IPS-15b (cell line): ENCODE data around the gene CCDC188.

Experiments used
- H3K27me3 ChIP-seq: one replicate; pipeline ENCODE4 v1.6.1; 2013; ENCODE audit warnings: low read length; ENCODE audit not compliant: control insufficient read depth, insufficient read depth
- H3K36me3 ChIP-seq: one replicate; pipeline ENCODE4 v1.6.1; 2013; ENCODE audit warnings: low read length; ENCODE audit not compliant: control insufficient read depth, insufficient read depth
- H3K4me1 ChIP-seq: one replicate; pipeline ENCODE4 v1.6.1; 2013; ENCODE audit warnings: mild to moderate bottlenecking, low read length; ENCODE audit not compliant: control insufficient read depth, insufficient read depth
- H3K4me3 ChIP-seq: one replicate; pipeline ENCODE4 v1.5.1; 2013; ENCODE audit warnings: low read depth, low read length
- H3K9ac ChIP-seq: one replicate; pipeline ENCODE4 v1.6.1; 2013; ENCODE audit warnings: low read depth, mild to moderate bottlenecking, low read length
- H3K9me3 ChIP-seq: one replicate; pipeline ENCODE4 v1.6.1; 2013; ENCODE audit warnings: mild to moderate bottlenecking, low read length; ENCODE audit not compliant: control insufficient read depth, insufficient read depth

CCDC188 gene

DNA sequence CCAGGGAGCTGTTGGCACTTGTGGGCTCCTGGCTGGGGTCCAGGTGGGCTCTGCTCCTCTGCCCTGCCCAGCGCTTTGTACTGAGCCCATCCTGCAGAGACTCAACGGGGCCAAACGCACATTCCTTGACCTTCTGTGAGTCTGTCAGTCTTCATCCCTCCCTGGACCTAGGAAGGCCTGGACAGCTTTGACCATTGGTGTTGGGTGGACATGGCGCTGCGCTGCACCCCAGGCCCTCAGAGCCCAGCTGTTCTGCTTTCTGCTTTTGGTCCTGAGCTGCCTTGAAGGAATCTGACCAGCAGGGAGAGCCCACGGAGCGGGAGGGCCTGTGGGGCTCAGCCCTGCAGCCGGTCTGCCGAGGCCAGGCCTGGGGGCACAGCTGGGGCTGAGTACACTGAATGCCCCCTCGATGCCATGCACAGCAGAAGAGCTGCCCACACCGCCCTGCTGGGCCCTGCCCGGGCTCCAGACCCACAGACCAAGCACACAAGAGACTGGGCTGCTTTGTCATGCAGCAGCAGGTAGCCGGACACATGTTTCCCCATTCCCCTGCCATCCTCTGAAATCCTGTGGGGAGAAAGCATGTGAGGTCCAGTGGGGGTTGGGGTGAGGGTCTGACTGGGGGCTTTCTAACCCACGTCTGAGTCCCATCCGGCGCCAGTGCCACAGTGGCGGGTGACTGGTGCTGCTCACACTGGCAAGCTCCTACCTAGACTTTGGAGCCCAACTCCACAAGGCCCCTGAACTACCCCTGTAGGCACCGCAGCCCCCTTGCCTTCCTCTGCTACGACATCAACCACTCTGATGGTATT is 24.1 kb upstream of the CCDC188 start:
- H3K27me3 ChIP-seq: no peaks in the 10 kb centered on the region
- H3K9ac ChIP-seq: no peak overlapping the region
- H3K9me3 ChIP-seq: no peaks in the 10 kb centered on the region

DNA sequence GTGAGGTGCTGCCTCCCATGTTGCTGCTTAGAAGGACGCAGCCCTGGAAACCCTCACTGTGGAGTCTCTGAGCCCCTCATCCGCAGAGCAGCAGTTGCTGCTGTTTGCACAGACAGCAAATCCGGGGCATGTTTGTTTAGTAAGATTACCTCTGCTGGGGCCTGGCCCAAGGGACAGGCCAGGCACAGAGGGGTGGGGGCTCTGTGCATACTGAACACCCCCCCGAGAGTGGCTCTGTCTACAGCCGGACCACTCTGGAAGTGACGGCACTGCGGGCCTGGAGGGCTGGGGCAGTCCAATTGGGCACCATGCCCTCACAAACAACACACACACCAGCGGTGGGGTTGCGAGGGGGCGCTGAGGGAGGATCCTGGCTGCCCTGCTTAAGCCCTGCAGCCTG is 22.9 kb upstream of the CCDC188 start:
- Histone ChIP-seq H3K27me3 (no peaks in the 10 kb centered on the region), H3K36me3 (no peaks in the 10 kb centered on the region), H3K4me3 (no peak overlapping the region), H3K9ac (no peak overlapping the region), H3K4me1 (no peaks in the 10 kb centered on the region), H3K9me3 (no peaks in the 10 kb centered on the region)

More for the DNA sequence above, 24.1 kb upstream of the CCDC188 start:
- no peaks in the 10 kb centered on the region for H3K36me3 ChIP-seq
- no peaks in the 10 kb centered on the region for H3K4me1 ChIP-seq
- H3K4me3 ChIP-seq: no peak overlapping the region

DNA sequence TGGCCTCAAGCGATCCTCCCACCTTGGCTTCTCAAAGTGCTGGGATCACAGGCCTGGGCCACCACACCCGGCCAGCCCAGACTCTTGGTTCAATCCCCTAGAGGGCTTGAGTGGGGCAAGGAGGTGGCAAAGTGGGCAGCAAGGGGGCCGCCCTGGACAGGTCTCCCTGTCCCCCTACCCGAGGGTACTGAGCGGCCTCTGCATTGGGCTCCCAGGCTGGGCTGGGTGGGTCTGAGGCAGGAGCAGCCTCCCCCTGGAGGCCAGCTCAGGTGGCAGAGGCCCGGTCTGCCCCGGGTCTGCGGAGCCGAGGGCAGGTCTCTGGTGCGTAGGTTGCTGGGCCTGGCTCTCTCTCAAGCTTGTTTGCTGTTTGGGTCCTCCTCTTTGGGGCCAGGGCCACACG is 22.4 kb upstream of the CCDC188 start:
- no peaks in the 10 kb centered on the region for H3K36me3 ChIP-seq
- no peaks in the 10 kb centered on the region for H3K9me3 ChIP-seq
- no peaks in the 10 kb centered on the region for H3K4me1 ChIP-seq
- no peak overlapping the region for H3K4me3 ChIP-seq
- no peak overlapping the region for H3K9ac ChIP-seq
- H3K27me3 ChIP-seq: no peaks in the 10 kb centered on the region

- no peak overlapping the region for H3K4me3 ChIP-seq
- no peaks in the 10 kb centered on the region for H3K36me3 ChIP-seq
- no peak overlapping the region for H3K9ac ChIP-seq
- no peaks in the 10 kb centered on the region for H3K9me3 ChIP-seq
- no peaks in the 10 kb centered on the region for H3K27me3 ChIP-seq
- no peaks in the 10 kb centered on the region for H3K4me1 ChIP-seq
These were observed 21.3 kb upstream of the CCDC188 start for GRCh38 chr22:20172141-20172613.

- Histone ChIP-seq H3K9ac (no peak overlapping the region), H3K4me1 (no peaks in the 10 kb centered on the region), H3K4me3 (no peak overlapping the region), H3K27me3 (no peaks in the 10 kb centered on the region), H3K9me3 (no peaks in the 10 kb centered on the region), H3K36me3 (no peaks in the 10 kb centered on the region)
These were observed 20.7 kb upstream of the CCDC188 start for GRCh38 chr22:20171288-20172140.

GRCh38 chr22:20170170-20170569 is 19.3 kb upstream of the CCDC188 start:
- no peak overlapping the region for H3K4me3 ChIP-seq
- H3K9me3 ChIP-seq: no peaks in the 10 kb centered on the region
- H3K4me1 ChIP-seq: no peaks in the 10 kb centered on the region
- H3K27me3 ChIP-seq: no peaks in the 10 kb centered on the region
- H3K9ac ChIP-seq: no peak overlapping the region
- no peaks in the 10 kb centered on the region for H3K36me3 ChIP-seq

DNA sequence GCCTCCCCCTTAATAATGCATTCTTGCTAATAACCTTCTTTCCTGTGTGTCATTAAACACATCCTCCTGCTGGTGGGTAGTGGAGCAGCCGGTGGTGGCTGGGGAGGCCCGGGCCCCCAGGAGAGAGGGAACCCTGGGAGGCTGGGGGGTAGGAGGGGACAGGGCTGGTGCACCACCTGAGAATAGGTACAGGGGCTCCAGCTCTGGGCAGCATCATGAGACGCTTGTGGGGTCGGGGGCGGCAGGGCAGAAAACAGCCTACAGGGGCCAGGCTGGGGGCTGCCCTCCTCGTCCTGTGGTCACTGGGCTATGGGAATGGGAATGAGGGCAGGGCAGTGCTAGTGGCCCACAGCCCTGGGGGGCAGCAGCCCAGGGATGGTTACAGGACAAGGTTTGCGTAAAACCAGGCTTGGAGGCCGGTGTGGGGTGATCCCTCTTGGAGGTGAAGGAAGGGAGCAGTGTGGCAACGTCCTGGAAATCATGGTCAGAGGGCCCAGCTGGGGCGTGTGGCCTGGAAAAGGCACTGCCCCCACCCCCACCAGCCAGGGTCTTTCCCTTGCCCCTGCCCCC is 18.5 kb upstream of the CCDC188 start:
- H3K9me3 ChIP-seq: no peaks in the 10 kb centered on the region
- no peak overlapping the region for H3K9ac ChIP-seq
- no peaks in the 10 kb centered on the region for H3K27me3 ChIP-seq
- no peak overlapping the region for H3K4me3 ChIP-seq
- H3K4me1 ChIP-seq: no peaks in the 10 kb centered on the region
- H3K36me3 ChIP-seq: no peaks in the 10 kb centered on the region

GRCh38 chr22:20167643-20168322 is 16.9 kb upstream of the CCDC188 start:
- Histone ChIP-seq H3K9me3 (no peaks in the 10 kb centered on the region), H3K9ac (no peak overlapping the region), H3K36me3 (no peaks in the 10 kb centered on the region), H3K27me3 (no peaks in the 10 kb centered on the region), H3K4me3 (no peak overlapping the region), H3K4me1 (no peaks in the 10 kb centered on the region)

DNA sequence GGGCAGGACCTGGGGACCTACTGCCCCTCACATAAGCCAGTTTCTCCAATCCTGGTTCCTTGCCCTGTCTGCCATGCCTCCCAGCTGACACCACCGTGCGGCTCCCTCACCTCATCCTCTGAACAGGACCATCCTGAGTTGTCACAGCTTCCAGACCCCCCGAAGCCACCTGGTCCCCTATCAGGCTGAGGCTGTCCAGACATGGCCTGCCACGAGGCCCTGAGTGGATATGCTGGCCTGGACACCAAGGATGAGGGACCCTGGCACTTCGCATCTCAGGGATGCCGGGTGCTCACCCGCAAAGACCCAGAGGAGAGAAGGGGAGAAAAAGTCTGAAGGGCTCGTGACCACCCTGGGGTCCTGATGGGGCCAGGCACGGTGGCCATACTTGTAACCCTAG is 15.8 kb upstream of the CCDC188 start:
- no peaks in the 10 kb centered on the region for H3K27me3 ChIP-seq
- H3K9me3 ChIP-seq: no peaks in the 10 kb centered on the region
- H3K9ac ChIP-seq: no peak overlapping the region
- no peaks in the 10 kb centered on the region for H3K4me1 ChIP-seq
- no peak overlapping the region for H3K4me3 ChIP-seq
- no peaks in the 10 kb centered on the region for H3K36me3 ChIP-seq

DNA sequence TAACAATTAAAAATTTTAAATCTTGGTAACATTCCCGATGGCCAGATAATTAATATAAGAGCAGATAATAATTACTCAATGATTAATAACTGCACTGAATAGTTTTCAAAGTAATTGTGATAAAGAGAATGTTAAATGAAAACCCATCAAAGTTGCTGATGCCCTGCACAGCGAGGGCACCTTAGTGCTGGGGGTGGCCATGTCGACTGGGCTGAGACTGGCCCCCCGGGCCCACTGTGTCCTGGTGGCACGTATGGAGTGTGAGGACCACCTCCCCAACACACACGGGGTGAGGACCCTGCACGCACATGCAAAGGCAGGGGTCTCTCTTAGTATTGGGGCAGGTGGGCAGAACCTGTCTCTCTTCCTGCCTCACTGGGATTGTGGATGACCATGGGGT is 15.1 kb upstream of the CCDC188 start:
- Histone ChIP-seq H3K4me3 (no peak overlapping the region), H3K27me3 (no peaks in the 10 kb centered on the region), H3K9me3 (no peaks in the 10 kb centered on the region), H3K36me3 (no peaks in the 10 kb centered on the region), H3K9ac (no peak overlapping the region), H3K4me1 (no peaks in the 10 kb centered on the region)

- Histone ChIP-seq H3K36me3 (no peaks in the 10 kb centered on the region), H3K27me3 (no peaks in the 10 kb centered on the region), H3K9me3 (no peaks in the 10 kb centered on the region), H3K9ac (no peak overlapping the region), H3K4me1 (no peaks in the 10 kb centered on the region), H3K4me3 (no peak overlapping the region)
These were observed 14.6 kb upstream of the CCDC188 start for GRCh38 chr22:20165421-20165820.
